D721Med (cell line): ENCODE measurements around the gene RNF213.

Experiments used
- DNase-seq: peaks from one replicate; pipeline ENCODE4 v3.0.0; 2011; ENCODE audit warnings: low spot score; ENCODE audit not compliant: insufficient read length
- FAIRE-seq: peaks from 2 replicates; lab custom pipeline; 2011; peaks lifted over from hg19 to GRCh38; lab: Jason Lieb, UNC
- TF ChIP-seq, protein P1 (sequence below): IDR thresholded peaks from 2 replicates; pipeline ENCODE4 v1.5.1; 2012; ENCODE audit warnings: mild to moderate bottlenecking, control low read depth; ENCODE audit not compliant: insufficient read depth; ENCODE audit errors: missing control alignments

The RNF213 gene

DNA sequence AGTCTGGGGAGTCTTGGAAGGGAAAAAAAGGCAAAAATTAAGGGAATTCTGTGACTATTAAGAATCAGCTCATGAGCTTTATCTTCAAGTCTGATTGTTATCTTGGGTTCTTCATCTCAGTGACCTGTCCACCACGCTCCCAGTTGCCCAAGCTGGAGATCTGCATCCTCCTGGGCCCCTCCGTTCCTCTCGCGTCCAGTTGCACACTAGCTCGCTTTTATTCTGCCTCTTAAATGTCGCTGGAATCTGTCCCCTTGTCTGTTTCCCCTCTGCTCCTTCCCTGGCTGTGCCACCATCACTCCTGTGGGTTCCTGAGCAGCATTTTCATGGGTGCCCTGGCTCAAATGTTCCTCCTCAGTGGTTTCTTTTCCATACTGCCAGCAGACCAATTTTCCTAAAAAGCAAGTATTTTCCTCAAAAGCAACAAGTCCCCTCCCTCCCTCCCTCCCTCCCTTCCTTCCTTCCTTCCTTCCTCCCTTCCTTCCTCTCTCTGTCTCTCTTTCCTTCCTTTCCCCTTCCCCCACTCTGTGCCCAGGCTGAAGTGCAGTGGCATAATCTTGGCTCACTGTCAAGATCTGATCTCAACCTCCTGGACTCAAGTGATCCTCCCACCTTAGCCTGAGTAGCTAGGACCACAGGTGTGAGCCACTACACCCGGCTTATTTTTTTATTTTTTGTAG, 155.7 kb downstream of the RNF213 start:
- no peak for DNase-seq

DNA sequence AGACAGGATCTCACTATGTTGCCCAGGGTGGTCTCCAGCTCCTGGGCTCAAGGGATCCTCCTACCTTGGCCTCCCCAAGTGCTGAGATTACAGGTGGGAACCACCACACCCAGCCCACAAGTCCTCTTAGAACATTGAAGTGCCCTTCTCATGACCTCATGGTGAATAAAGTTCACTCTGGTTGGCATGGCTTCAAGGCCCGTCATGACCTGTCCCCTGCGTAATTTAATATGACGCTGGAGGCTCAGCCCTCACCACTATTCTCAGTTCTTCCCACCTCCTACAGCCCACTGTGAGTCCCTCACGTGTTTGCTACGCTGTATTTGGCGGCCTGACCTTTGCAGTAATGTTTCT, 156.3 kb downstream of the RNF213 start:
- FAIRE-seq (no peak), DNase-seq (no peak)
- TF ChIP-seq, protein P1, sequence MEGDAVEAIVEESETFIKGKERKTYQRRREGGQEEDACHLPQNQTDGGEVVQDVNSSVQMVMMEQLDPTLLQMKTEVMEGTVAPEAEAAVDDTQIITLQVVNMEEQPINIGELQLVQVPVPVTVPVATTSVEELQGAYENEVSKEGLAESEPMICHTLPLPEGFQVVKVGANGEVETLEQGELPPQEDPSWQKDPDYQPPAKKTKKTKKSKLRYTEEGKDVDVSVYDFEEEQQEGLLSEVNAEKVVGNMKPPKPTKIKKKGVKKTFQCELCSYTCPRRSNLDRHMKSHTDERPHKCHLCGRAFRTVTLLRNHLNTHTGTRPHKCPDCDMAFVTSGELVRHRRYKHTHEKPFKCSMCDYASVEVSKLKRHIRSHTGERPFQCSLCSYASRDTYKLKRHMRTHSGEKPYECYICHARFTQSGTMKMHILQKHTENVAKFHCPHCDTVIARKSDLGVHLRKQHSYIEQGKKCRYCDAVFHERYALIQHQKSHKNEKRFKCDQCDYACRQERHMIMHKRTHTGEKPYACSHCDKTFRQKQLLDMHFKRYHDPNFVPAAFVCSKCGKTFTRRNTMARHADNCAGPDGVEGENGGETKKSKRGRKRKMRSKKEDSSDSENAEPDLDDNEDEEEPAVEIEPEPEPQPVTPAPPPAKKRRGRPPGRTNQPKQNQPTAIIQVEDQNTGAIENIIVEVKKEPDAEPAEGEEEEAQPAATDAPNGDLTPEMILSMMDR = no peak

More for the DNA sequence above, 155.7 kb downstream of the RNF213 start:
- TF ChIP-seq, protein P1 = no peak
- no peak for FAIRE-seq

DNA sequence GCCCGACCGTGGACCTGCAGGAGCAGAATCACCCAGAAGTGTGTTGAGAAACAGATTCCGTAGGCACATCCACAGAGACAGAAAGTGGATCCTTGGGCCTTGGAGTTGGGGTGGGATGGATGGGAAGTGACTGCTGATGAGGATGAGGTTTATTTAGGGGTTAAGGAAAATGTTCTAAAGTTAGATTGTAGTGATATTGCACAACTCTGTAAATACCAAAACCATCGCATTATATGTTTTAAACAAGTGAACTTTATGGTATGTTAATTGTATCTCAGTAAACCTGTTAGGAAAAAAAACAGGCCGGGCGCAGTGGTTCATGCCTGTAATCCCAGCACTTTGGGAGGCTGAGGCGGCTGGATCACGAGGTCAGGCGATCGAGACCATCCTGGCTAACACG, 157.9 kb downstream of the RNF213 start:
- TF ChIP-seq, protein P1 = no peak
- FAIRE-seq = no peak
- DNase-seq = no peak

GRCh38 chr17:80419255-80419654, 158.6 kb downstream of the RNF213 start:
- TF ChIP-seq, protein P1 = no peak
- DNase-seq (no peak), FAIRE-seq (no peak)

DNA sequence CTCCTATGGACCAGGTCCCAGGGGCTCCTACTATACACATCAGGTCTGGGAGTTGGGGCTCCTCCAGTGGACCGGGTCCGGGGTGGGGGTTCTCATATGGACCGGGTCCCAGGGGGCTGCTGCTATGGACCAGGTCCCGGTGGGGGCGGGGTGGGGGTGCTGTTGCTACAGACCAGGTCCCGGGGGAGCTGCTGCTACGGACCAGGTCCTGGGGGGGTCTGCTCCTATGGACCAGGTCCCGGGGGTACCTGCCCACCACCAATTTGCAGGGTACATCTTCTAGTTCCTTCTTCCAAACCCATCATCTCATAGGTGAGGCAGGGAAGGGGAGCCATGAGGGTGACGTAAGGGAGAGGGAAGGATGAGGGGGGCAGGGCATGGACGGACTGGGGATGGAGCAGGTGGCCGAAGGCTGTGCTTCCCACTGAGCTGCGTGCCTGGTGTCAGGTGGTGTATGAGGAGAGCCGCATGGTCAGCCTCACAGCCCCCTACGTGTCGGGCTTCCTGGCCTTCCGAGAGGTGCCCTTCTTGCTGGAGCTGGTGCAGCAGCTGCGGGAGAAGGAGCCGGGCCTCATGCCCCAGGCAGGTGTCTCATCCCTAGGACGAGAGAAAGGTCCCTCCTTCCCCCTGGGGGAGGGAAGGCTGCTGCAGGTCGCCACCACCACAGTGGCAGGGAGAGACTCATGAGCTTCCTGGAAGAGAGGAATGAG, 160.9 kb downstream of the RNF213 start:
- DNase-seq (peak; percentile 14), FAIRE-seq (no peak)
- TF ChIP-seq, protein P1 = no peak

- peak; percentile 5 for DNase-seq
- TF ChIP-seq, protein P1 = no peak
- no peak for FAIRE-seq
Observed at GRCh38 chr17:80422276-80422675, 161.6 kb downstream of the RNF213 start.

GRCh38 chr17:80422981-80423380, 162.3 kb downstream of the RNF213 start:
- TF ChIP-seq, protein P1 = no peak
- DNase-seq = no peak
- FAIRE-seq = no peak
